BLaER1 treated with 17β-estradiol and CSF1 and Interleukin-3, amounts not matched to agents 10 nM and 100 nM (cell line): ENCODE data around the gene ERC2.

Experiments used
- H3K27ac ChIP-seq, 11 experiments: shearing (Covaris generic); formaldehyde crosslinking; 2 replicates each; pipeline ENCODE4 v1.8.1; 2022
- H3K27me3 ChIP-seq, 11 experiments: shearing (Covaris generic); formaldehyde crosslinking; 2 replicates each; pipeline ENCODE4 v1.8.1; 2022
- H3K36me3 ChIP-seq, 11 experiments: shearing (Covaris generic); formaldehyde crosslinking; 2 replicates each; pipeline ENCODE4 v1.8.1; 2022
- H3K4me1 ChIP-seq, 10 experiments: shearing (Covaris generic); formaldehyde crosslinking; 2 replicates each; pipeline ENCODE4 v1.8.1; 2022
- H3K4me2 ChIP-seq, 11 experiments: shearing (Covaris generic); formaldehyde crosslinking; 2 replicates each; pipeline ENCODE4 v1.8.1; 2022
- H3K4me3 ChIP-seq, 10 experiments: shearing (Covaris generic); formaldehyde crosslinking; 2 replicates each; pipeline ENCODE4 v1.8.1; 2022
- H3K9ac ChIP-seq, 11 experiments: shearing (Covaris generic); formaldehyde crosslinking; 2 replicates each; pipeline ENCODE4 v1.8.1; 2022
- H3K9me3 ChIP-seq, 11 experiments: shearing (Covaris generic); formaldehyde crosslinking; replicated peaks in 1 of 11; 2 replicates each; pipeline ENCODE4 v1.8.1; 2022
- H4K20me1 ChIP-seq, 11 experiments: shearing (Covaris generic); formaldehyde crosslinking; 2 replicates each; pipeline ENCODE4 v1.8.1; 2022
- Cebpa-rat ChIP-seq, 11 experiments: shearing (Covaris generic); IDR thresholded peaks; 2 replicates each; pipeline ENCODE4 v1.8.1; 2022

The ERC2 gene

DNA sequence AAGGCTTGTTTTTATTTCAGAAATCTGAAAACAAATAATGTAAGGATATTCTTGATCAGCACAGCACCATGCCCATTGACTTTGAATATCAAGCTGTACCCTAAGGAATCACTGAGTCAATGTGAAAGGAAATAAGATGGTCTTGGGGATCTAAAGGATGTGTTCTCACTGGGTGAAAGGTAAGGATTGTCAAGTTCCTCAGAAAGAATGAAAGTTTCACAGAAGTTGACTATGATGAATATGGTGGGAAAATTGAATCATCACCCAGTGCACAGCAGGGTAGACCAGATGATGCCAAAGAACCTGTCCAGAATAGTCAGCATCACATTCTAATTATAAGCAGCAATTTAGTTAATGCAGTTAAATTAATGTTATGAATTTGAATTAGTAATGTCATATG is 16.2 kb downstream of the ERC2 start:
- no peak for TF ChIP-seq Cebpa-rat (IDR thresholded peaks at IDR 0.05)
- Histone ChIP-seq H4K20me1 (no peaks in the 10 kb centered on the region), H3K4me2 (no peak overlapping the region), H3K4me1 (no peaks in the 10 kb centered on the region), H3K36me3 (no peaks in the 10 kb centered on the region), H3K9ac (no peak overlapping the region), H3K9me3 (no peaks in the 10 kb centered on the region), H3K4me3 (no peak overlapping the region), H3K27me3 (no peaks in the 10 kb centered on the region), H3K27ac (no peak overlapping the region)

- Histone ChIP-seq H3K36me3 (no peaks in the 10 kb centered on the region), H3K4me2 (no peak overlapping the region), H3K27me3 (no peaks in the 10 kb centered on the region), H3K9me3 (peaks cover 3 to 16% (median 9%) of the 10 kb centered on the region in 11 experiments), H4K20me1 (no peaks in the 10 kb centered on the region), H3K9ac (no peak overlapping the region), H3K4me3 (no peak overlapping the region), H3K4me1 (peaks cover 0 to 10% (median 8%) of the 10 kb centered on the region in 10 experiments; a peak in 18 of 20 replicates), H3K27ac (no peak overlapping the region)
- no peak for TF ChIP-seq Cebpa-rat (IDR thresholded peaks at IDR 0.05)
Observed at GRCh38 chr3:56443372-56443771, 24.9 kb downstream of the ERC2 start.

DNA sequence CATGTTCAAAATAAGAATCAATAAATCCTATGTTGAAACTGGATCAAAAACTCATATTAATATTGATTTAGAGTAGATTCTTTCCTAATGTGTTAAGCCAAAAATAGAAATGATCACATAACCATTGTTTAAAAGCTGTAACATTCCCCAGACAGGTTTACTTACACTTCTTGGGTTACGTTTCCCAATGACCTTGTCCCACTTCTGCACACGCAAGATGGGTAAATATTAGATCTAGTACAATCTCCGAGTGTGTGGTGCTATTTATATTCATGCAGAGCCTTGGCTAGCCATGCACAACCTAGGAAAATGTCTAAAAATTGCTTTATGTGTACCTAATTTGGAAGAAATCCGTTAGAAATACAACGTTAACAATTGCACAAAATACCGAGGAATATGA is 39.6 kb downstream of the ERC2 start:
- Histone ChIP-seq H3K4me3 (no peak overlapping the region), H4K20me1 (no peaks in the 10 kb centered on the region), H3K9ac (no peak overlapping the region), H3K36me3 (no peaks in the 10 kb centered on the region), H3K27ac (no peak overlapping the region), H3K4me1 (no peaks in the 10 kb centered on the region), H3K27me3 (no peaks in the 10 kb centered on the region), H3K9me3 (peaks cover 0 to 6% (median 0%) of the 10 kb centered on the region in 11 experiments; a peak in 2 of 22 replicates), H3K4me2 (no peak overlapping the region)
- TF ChIP-seq Cebpa-rat (IDR thresholded peaks at IDR 0.05): no peak

- no peak overlapping the region for H3K4me3 ChIP-seq
- H3K9ac ChIP-seq: no peak overlapping the region
- no peak for TF ChIP-seq Cebpa-rat (IDR thresholded peaks at IDR 0.05)
- no peaks in the 10 kb centered on the region for H3K4me1 ChIP-seq
- no peaks in the 10 kb centered on the region for H3K27me3 ChIP-seq
- no peak overlapping the region for H3K27ac ChIP-seq
- H3K9me3 ChIP-seq: peaks cover 0 to 6% (median 0%) of the 10 kb centered on the region in 11 experiments; a peak in 2 of 22 replicates
- H3K36me3 ChIP-seq: no peaks in the 10 kb centered on the region
- no peak overlapping the region for H3K4me2 ChIP-seq
- no peaks in the 10 kb centered on the region for H4K20me1 ChIP-seq
Observed at GRCh38 chr3:56424885-56425284, 43.4 kb downstream of the ERC2 start.

DNA sequence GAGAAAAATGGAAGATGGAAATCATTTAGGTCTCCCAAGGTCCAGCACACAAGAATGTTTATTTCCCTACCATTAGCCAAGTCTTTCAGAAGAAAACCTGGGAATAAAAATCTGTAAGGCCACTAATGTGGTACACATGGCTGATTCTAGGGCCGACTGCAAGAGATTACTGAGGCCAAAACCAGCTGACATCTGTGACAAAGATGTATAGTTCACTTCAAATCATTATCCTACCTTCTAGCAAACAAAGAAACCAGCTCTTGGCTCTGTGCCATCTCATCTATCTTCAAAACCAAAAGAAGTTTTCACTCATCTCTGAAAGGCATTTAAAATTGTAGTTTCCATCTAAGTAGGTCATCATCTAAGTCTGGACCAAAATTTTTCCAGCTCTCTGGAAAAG is 43.9 kb downstream of the ERC2 start:
- H3K9ac ChIP-seq: no peak overlapping the region
- H3K27ac ChIP-seq: no peak overlapping the region
- H3K27me3 ChIP-seq: no peaks in the 10 kb centered on the region
- peaks cover 0 to 6% (median 0%) of the 10 kb centered on the region in 11 experiments; a peak in 2 of 22 replicates for H3K9me3 ChIP-seq
- no peak overlapping the region for H3K4me3 ChIP-seq
- H3K4me1 ChIP-seq: no peaks in the 10 kb centered on the region
- H3K4me2 ChIP-seq: no peak overlapping the region
- H3K36me3 ChIP-seq: no peaks in the 10 kb centered on the region
- no peak for TF ChIP-seq Cebpa-rat (IDR thresholded peaks at IDR 0.05)
- H4K20me1 ChIP-seq: no peaks in the 10 kb centered on the region

DNA sequence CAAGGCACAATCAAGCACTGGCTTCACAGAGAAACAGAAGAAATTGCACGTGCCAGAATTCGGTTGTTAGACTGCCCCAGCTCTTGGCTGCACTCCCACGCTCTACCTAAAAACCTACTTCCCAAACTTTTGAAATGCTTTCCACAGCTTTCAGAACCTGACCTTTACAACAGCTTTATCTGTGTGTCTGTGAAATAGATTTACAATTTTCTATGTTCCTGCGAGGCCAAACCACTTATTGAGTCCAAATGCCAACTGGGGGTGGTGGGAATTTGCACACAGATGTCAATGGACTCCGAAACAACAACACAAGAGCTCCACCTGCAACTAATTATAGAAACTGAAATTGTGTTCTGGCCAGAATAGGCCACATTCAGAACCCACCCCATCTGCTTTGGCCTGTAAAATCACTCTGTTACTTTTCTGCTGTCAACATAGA is 44.6 kb downstream of the ERC2 start:
- TF ChIP-seq Cebpa-rat (IDR thresholded peaks at IDR 0.05): no peak
- no peak overlapping the region for H3K4me2 ChIP-seq
- no peak overlapping the region for H3K4me3 ChIP-seq

GRCh38 chr3:56422316-56422715 is 46.0 kb downstream of the ERC2 start:
- no peaks in the 10 kb centered on the region for H3K27me3 ChIP-seq
- TF ChIP-seq Cebpa-rat (IDR thresholded peaks at IDR 0.05): no peak
- H3K9me3 ChIP-seq: peaks cover 0 to 6% (median 0%) of the 10 kb centered on the region in 11 experiments; a peak in 2 of 22 replicates
- no peak overlapping the region for H3K4me2 ChIP-seq
- no peak overlapping the region for H3K9ac ChIP-seq
- no peak overlapping the region for H3K27ac ChIP-seq
- no peak overlapping the region for H3K4me3 ChIP-seq
- H3K4me1 ChIP-seq: no peaks in the 10 kb centered on the region
- H3K36me3 ChIP-seq: no peaks in the 10 kb centered on the region
- no peaks in the 10 kb centered on the region for H4K20me1 ChIP-seq

More for the DNA sequence above, 44.6 kb downstream of the ERC2 start:
- Histone ChIP-seq H3K27me3 (no peaks in the 10 kb centered on the region), H3K9ac (no peak overlapping the region), H4K20me1 (no peaks in the 10 kb centered on the region), H3K4me1 (no peaks in the 10 kb centered on the region), H3K36me3 (no peaks in the 10 kb centered on the region), H3K9me3 (peaks cover 0 to 6% (median 0%) of the 10 kb centered on the region in 11 experiments; a peak in 2 of 22 replicates), H3K27ac (no peak overlapping the region)

DNA sequence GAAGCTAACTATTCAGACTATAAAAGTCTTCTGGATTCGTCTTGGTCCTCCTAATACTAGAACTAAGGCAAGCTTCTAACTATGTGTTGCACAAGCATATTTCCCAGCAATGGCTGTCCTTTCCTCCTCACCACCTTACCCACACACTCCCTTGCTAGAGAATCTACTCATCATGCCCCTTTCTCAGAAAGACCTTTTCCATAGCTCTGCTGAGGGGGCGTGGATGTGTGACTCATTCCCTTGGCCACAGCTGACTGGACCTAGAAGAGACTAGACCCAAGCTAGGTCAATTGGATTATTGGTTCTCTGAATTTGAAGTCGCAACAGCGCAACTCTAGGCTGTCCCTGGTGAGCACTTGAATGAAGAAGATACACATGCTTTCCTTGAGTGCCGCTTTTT is 47.1 kb downstream of the ERC2 start:
- Histone ChIP-seq H3K4me2 (no peak overlapping the region), H3K27me3 (no peaks in the 10 kb centered on the region), H3K9ac (no peak overlapping the region), H3K4me1 (no peaks in the 10 kb centered on the region), H3K4me3 (no peak overlapping the region), H4K20me1 (no peaks in the 10 kb centered on the region), H3K27ac (no peak overlapping the region), H3K36me3 (no peaks in the 10 kb centered on the region), H3K9me3 (no peaks in the 10 kb centered on the region)
- no peak for TF ChIP-seq Cebpa-rat (IDR thresholded peaks at IDR 0.05)

DNA sequence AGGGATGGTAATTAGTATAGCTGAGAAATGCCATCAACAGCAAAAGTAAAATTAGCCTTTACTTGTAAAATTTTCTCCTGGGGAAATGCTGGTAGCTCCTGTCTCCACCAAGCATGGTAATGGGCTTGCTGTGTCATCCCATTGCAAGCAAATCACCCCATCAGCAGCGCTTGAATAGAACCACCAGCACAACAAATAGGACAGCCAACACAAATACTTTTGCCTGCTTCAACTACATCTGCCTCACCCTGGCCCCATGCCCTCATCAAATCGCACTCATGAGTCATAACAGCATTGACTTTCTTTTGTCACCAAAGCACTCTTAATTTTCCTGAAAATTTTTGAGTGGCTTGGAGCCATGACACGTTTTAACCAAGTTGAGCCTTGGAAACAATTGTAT is 52.6 kb downstream of the ERC2 start:
- Histone ChIP-seq H3K4me3 (no peak overlapping the region), H3K27me3 (no peaks in the 10 kb centered on the region), H3K27ac (no peak overlapping the region), H3K4me2 (no peak overlapping the region), H3K4me1 (no peaks in the 10 kb centered on the region), H3K36me3 (no peaks in the 10 kb centered on the region), H3K9me3 (no peaks in the 10 kb centered on the region), H4K20me1 (no peaks in the 10 kb centered on the region), H3K9ac (no peak overlapping the region)
- TF ChIP-seq Cebpa-rat (IDR thresholded peaks at IDR 0.05): no peak

GRCh38 chr3:56413911-56414310 is 54.4 kb downstream of the ERC2 start:
- Histone ChIP-seq H3K9ac (no peak overlapping the region), H4K20me1 (no peaks in the 10 kb centered on the region), H3K27ac (no peak overlapping the region), H3K4me2 (no peak overlapping the region), H3K27me3 (no peaks in the 10 kb centered on the region), H3K9me3 (no peaks in the 10 kb centered on the region), H3K36me3 (no peaks in the 10 kb centered on the region), H3K4me1 (no peaks in the 10 kb centered on the region), H3K4me3 (no peak overlapping the region)
- no peak for TF ChIP-seq Cebpa-rat (IDR thresholded peaks at IDR 0.05)
